Neural progenitor cell (in vitro differentiated cells): ENCODE results near the gene TRIM28. TPM values are rescaled to one million over a fixed set of nuclear protein-coding genes. Genes with fewer than 3 reads are reported as not detected.

ENCODE experiments used
- DNase-seq: peaks from one replicate; pipeline ENCODE4 v3.0.0-alpha.2; 2016; ENCODE audit warnings: low spot score
- H2AFZ ChIP-seq: fragments of 200-600 bp; sonication (generic); replicated peaks from 2 replicates; pipeline ENCODE4 v1.6.1; 2016; ENCODE audit warnings: antibody characterized with exemption
- H3F3A ChIP-seq: fragments of 200-600 bp; sonication (generic); 2 replicates; pipeline ENCODE4 v1.6.1; 2016; ENCODE audit warnings: antibody characterized with exemption, low read depth
- H3K27ac ChIP-seq: fragments of 200-600 bp; sonication (generic); 2 replicates; pipeline ENCODE4 v1.5.1; 2016; ENCODE audit warnings: mild to moderate bottlenecking
- H3K27me3 ChIP-seq: fragments of 200-600 bp; sonication (generic); 2 replicates; pipeline ENCODE4 v1.6.1; 2016; ENCODE audit warnings: mild to moderate bottlenecking, moderate library complexity
- H3K36me3 ChIP-seq: fragments of 200-600 bp; sonication (generic); 2 replicates; pipeline ENCODE4 v1.5.1; 2016
- H3K4me1 ChIP-seq: fragments of 200-600 bp; sonication (generic); 2 replicates; pipeline ENCODE4 v1.6.1; 2016; ENCODE audit warnings: mixed run types
- H3K4me2 ChIP-seq: fragments of 200-600 bp; sonication (generic); 2 replicates; pipeline ENCODE4 v1.6.1; 2016
- H3K4me3 ChIP-seq: fragments of 200-600 bp; sonication (generic); 2 replicates; pipeline ENCODE4 v1.5.1; 2016
- H3K79me2 ChIP-seq: fragments of 200-600 bp; sonication (generic); 2 replicates; pipeline ENCODE4 v1.6.1; 2016; ENCODE audit warnings: low read depth
- H3K9ac ChIP-seq: fragments of 200-600 bp; sonication (generic); 2 replicates; pipeline ENCODE4 v1.6.1; 2016
- H3K9me3 ChIP-seq: fragments of 200-600 bp; sonication (generic); 2 replicates; pipeline ENCODE4 v1.5.1; 2016; ENCODE audit warnings: low read depth
- H4K20me1 ChIP-seq: fragments of 200-600 bp; sonication (generic); 2 replicates; pipeline ENCODE4 v1.6.1; 2016; ENCODE audit warnings: low read depth
- H3K27ac Mint-ChIP-seq: 3 replicates; pipeline ENCODE4 v1.8.0; 2021; ENCODE audit warnings: mixed read lengths
- H3K27me3 Mint-ChIP-seq: 2 replicates; pipeline ENCODE4 v1.8.0; 2022; ENCODE audit warnings: low read depth, mild to moderate bottlenecking, inconsistent platforms, moderate library complexity, mixed read lengths; ENCODE audit not compliant: insufficient read depth
- H3K36me3 Mint-ChIP-seq: 3 replicates; pipeline ENCODE4 v1.8.0; 2021; ENCODE audit warnings: mixed read lengths
- H3K4me1 Mint-ChIP-seq: 3 replicates; pipeline ENCODE4 v1.8.0; 2021; ENCODE audit warnings: mixed read lengths
- H3K4me3 Mint-ChIP-seq: 3 replicates; pipeline ENCODE4 v1.8.0; 2021; ENCODE audit warnings: mild to moderate bottlenecking, moderate library complexity, mixed read lengths
- H3K9me3 Mint-ChIP-seq: 3 replicates; pipeline ENCODE4 v1.8.0; 2020; ENCODE audit warnings: mixed read lengths
- EZH2 ChIP-seq: fragments of 200-600 bp; sonication (generic); IDR thresholded peaks from 2 replicates; pipeline ENCODE4 v1.6.1; 2017; ENCODE audit warnings: antibody characterized with exemption, mild to moderate bottlenecking, moderate library complexity
- EZH2phosphoT487 ChIP-seq: fragments of 200-600 bp; sonication (generic); IDR thresholded peaks from 2 replicates; pipeline ENCODE4 v1.6.1; 2017; ENCODE audit warnings: antibody characterized with exemption
- total RNA-seq: library from RNA; depleted of rRNA; stranded (reverse); fragments of >200 nt; gene quantifications from 2 replicates; pipeline ENCODE4 v1.2.3, GENCODE V29; 2015; ENCODE audit warnings: low replicate concordance
- TF ChIP-seq, protein P1 (sequence below): fragments of 200-600 bp; sonication (generic); IDR thresholded peaks from 2 replicates; pipeline ENCODE4 v1.5.1; 2017; ENCODE audit warnings: antibody characterized with exemption, mild to moderate bottlenecking

The TRIM28 gene
- total RNA-seq, 1 donor from 2014 or later: 390 TPM

DNA sequence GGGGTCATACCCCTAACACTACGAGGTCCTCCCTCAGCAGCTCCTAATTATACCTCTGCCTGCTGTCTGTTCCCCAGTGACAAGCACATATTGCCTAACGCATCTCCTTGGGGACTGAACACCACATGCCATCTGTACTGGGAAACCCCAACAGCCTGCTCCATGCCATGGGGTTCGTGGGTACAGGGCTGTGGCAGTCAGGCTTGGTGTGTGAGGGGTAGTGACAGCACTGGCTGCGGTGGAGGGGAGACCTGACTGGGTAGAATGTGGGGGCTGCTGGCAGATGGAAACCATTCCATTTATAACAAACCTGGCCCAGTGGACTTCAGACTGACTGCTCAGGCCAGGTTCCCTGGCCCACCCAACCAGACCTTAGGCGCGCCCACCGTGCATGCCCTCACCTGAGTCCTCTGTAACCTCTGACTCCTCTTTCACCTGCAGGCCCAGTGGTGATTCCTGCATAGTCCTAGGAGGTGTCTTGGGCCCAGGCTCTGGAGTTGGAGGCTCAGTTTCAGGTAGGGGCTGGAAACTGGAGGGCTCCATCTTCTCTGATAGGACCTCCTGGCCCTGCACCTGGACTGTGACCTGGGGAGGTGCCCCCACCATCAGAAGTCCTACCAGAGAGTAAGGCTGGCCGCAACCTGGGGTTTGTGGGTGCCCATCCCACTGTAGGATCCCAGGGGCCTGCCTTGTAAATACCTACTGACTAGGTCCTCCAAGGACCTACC, 26.2 kb downstream of the TRIM28 start:
- Mint-ChIP-seq H3K36me3 (peaks cover 9% of the 10 kb centered on the region), H3K4me1 (peaks cover 20% of the 10 kb centered on the region), H3K9me3 (no peaks in the 10 kb centered on the region), H3K27me3 (peaks cover 9% of the 10 kb centered on the region), H3K4me3 (no peak overlapping the region), H3K27ac (no peak overlapping the region)
- no peaks in the 10 kb centered on the region for H3K79me2 ChIP-seq
- no peak overlapping the region for H3K4me2 ChIP-seq
- peaks cover 28% of the 10 kb centered on the region for H3F3A ChIP-seq
- no peak overlapping the region for H3K4me3 ChIP-seq
- H3K9me3 ChIP-seq: no peaks in the 10 kb centered on the region
- H3K4me1 ChIP-seq: peaks cover 14% of the 10 kb centered on the region
- no peaks in the 10 kb centered on the region for H3K36me3 ChIP-seq
- no peaks in the 10 kb centered on the region for H4K20me1 ChIP-seq
- H3K27ac ChIP-seq: no peak overlapping the region
- no peak overlapping the region for H2AFZ ChIP-seq
- TF ChIP-seq EZH2 (no peak), EZH2phosphoT487 (no peak)
- TF ChIP-seq, protein P1, sequence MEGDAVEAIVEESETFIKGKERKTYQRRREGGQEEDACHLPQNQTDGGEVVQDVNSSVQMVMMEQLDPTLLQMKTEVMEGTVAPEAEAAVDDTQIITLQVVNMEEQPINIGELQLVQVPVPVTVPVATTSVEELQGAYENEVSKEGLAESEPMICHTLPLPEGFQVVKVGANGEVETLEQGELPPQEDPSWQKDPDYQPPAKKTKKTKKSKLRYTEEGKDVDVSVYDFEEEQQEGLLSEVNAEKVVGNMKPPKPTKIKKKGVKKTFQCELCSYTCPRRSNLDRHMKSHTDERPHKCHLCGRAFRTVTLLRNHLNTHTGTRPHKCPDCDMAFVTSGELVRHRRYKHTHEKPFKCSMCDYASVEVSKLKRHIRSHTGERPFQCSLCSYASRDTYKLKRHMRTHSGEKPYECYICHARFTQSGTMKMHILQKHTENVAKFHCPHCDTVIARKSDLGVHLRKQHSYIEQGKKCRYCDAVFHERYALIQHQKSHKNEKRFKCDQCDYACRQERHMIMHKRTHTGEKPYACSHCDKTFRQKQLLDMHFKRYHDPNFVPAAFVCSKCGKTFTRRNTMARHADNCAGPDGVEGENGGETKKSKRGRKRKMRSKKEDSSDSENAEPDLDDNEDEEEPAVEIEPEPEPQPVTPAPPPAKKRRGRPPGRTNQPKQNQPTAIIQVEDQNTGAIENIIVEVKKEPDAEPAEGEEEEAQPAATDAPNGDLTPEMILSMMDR: no peak
- H3K27me3 ChIP-seq: no peaks in the 10 kb centered on the region
- no peak overlapping the region for H3K9ac ChIP-seq
- DNase-seq: no peak

DNA sequence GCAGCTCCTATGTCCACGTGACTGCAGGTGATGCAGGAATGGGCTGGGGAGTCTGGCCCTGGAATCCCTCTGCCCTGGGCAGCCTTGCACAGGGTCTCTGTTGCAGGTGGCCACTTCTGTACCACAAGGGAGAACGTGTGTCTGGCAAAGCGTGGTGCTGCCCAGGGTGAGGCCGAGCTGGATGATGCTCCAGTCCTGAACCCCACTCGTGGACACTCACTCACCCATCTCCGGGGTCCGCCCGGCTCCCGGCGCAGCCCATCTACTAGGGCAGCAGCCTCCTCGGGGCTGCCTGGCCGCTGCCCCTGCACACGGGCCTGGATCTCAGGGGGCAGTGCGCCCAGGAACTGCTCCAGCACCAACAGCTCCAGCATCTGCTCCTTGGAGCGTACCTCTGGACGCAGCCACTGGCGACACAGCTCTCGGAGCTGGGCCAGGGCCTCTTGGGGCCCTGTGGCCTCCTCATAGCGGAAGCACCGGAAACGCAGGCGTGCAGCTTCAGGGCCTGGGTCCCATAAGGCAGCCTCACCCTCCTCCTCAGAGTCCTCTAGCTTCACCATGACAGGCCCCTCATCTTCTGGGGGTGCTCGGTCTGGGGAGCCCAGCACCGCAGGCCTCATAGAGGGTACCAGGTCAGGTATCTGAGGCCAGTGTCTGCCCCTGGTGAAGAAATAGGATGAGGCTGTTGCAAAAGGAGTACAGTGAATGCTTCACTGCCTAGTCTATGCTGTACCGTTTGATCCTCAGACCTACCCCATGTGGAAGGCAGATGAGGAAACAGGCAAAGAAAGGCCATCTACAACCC, 27.1 kb downstream of the TRIM28 start:
- Histone ChIP-seq H3K79me2 (peaks cover 4% of the 10 kb centered on the region), H3K9ac (no peak overlapping the region), H3K27me3 (no peaks in the 10 kb centered on the region), H3K9me3 (no peaks in the 10 kb centered on the region), H3K27ac (no peak overlapping the region), H3K4me2 (no peak overlapping the region), H3K4me3 (no peak overlapping the region), H3K4me1 (peaks cover 14% of the 10 kb centered on the region), H3K36me3 (no peaks in the 10 kb centered on the region), H2AFZ (no peak overlapping the region), H3F3A (peaks cover 35% of the 10 kb centered on the region), H4K20me1 (no peaks in the 10 kb centered on the region)
- H3K4me3 Mint-ChIP-seq: peak overlapping the region; percentile 98
- H3K36me3 Mint-ChIP-seq: peaks cover 10% of the 10 kb centered on the region
- H3K27me3 Mint-ChIP-seq: peaks cover 10% of the 10 kb centered on the region
- DNase-seq: no peak
- H3K4me1 Mint-ChIP-seq: peaks cover 22% of the 10 kb centered on the region
- H3K27ac Mint-ChIP-seq: no peak overlapping the region
- TF ChIP-seq EZH2 (no peak), EZH2phosphoT487 (no peak)
- TF ChIP-seq, protein P1: no peak
- no peaks in the 10 kb centered on the region for H3K9me3 Mint-ChIP-seq

DNA sequence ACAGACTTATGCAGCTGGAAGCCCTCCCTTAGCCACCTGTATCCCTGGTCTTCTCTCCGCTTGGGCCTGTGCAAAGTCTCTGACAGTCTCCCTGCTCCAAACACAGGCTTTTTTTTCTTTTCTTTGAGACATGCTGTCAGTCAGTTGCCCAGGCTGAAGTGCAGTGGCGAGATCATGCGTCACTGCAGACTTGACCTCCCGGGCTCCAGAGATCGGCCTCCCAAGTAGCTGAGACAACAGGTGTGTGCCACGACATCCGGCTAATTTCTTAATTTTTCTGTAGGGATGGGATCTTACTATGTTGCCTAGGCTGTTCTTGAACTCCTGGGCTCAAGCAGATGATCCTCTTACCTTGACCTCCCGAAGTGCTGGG, 27.7 kb downstream of the TRIM28 start:
- Histone ChIP-seq H3K4me2 (peak overlapping the region; percentile 83), H3K9ac (no peak overlapping the region), H3K4me1 (peaks cover 14% of the 10 kb centered on the region)

More for the DNA sequence above, 27.7 kb downstream of the TRIM28 start:
- no peak for DNase-seq
- TF ChIP-seq, protein P1: no peak
- no peak for TF ChIP-seq EZH2
- TF ChIP-seq EZH2phosphoT487: no peak
- Histone ChIP-seq H3K9me3 (no peaks in the 10 kb centered on the region), H3K36me3 (no peaks in the 10 kb centered on the region), H3K4me3 (no peak overlapping the region), H3K27ac (no peak overlapping the region), H3K79me2 (peaks cover 9% of the 10 kb centered on the region), H4K20me1 (no peaks in the 10 kb centered on the region), H3F3A (peaks cover 35% of the 10 kb centered on the region), H3K27me3 (no peaks in the 10 kb centered on the region), H2AFZ (no peak overlapping the region)
- H3K4me1 Mint-ChIP-seq: peaks cover 22% of the 10 kb centered on the region
- peaks cover 10% of the 10 kb centered on the region for H3K27me3 Mint-ChIP-seq
- peaks cover 10% of the 10 kb centered on the region for H3K36me3 Mint-ChIP-seq
- H3K27ac Mint-ChIP-seq: no peak overlapping the region
- peak overlapping the region; percentile 98 for H3K4me3 Mint-ChIP-seq
- H3K9me3 Mint-ChIP-seq: no peaks in the 10 kb centered on the region
